Measurements from ENCODE around the gene CMTM2. TPM values are rescaled to one million over a fixed set of nuclear protein-coding genes. Genes with fewer than 3 reads are reported as not detected.
A peak's percentile ranks its signal among the peaks of the same experiment; 100 is the strongest.
"Not testable (repeated sequence)": the region's sequence is repeated elsewhere in the genome, so short reads cannot be mapped to it uniquely, and the experiment has no call there.

The CMTM2 gene
- total RNA-seq, 1 donor from 2014 or later: 0.30 TPM

DNA sequence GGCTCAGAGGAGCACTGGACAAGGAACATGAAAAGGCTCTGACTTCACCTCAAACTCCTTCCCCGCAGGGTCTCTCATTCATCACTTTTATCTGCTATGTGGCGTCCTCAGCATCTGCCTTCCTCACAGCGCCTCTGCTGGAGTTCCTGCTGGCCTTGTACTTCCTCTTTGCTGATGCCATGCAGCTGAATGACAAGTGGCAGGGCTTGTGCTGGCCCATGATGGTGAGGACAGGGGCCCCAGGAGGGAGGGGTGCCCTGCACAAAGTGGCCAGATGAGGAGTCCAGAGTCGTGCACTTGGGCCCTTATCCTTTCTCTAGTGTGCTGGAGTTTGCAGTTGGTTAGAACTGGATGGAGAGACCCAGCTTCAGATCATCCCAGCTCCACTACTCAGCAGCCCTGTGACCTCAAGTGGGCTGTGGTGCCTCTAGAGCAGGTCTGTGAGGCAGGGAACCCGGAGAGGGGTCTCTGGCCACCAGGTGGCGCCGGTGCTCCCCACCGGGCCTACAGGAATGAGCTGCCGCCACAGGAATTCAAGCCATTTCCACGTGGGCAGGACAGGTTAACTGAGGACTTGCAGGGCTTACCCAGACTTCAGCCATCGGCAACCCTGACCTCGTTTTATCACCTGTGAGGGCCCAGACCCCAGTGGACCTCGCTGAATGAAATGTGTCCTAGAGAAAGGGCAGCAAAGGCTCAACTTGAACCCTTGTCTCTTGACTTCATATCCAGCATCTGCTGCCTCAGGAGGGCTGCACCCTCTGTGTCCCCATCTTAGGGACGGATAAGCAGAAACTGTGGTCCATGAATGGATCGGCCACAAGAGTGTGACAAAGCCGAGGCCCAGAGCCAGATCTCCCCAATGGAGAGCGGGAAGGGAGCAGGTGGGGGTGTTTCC lies 29.2 kb downstream of the CMTM2 start:
- Mint-ChIP-seq H3K27ac (peak overlapping the region; percentile 68), H3K9me3 (no peaks in the 10 kb centered on the region), H3K27me3 (ENCODE audit: low read depth) (no peaks in the 10 kb centered on the region), H3K4me3 (ENCODE audit: low read depth) (peak overlapping the region; percentile 57), H3K36me3 (ENCODE audit: low read depth) (peaks cover 60% of the 10 kb centered on the region), H3K4me1 (ENCODE audit: low read depth) (peaks cover 27% of the 10 kb centered on the region)
- intact Hi-C loops (cut with micrococcal nuclease): loop anchor here (5.0 kb wide), 3 partner anchors 89 to 264 kb away; partner anchors contain the start of gene CMTM4
- peak; percentile 72 for DNase-seq (ENCODE audit: low spot score)

DNA sequence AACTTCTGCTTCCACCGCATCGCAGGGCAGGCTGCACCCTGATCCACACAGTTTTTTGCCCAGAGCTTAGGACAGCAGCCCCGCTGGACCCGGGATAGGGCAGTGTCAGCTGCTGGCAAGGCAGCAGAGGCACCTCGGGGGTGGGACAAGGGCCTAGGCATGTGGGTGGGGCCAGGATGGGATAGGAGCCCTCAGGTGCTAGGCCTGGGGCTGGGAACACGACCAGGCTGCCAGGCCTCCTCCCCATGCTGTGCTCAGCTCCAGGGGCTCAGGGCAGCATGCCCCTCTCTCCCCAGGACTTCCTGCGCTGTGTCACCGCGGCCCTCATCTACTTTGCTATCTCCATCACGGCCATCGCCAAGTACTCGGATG lies 29.9 kb downstream of the CMTM2 start:
- peaks cover 22% of the 10 kb centered on the region for H3K4me1 Mint-ChIP-seq (ENCODE audit: low read depth)
- H3K27ac Mint-ChIP-seq: no peak overlapping the region
- peaks cover 60% of the 10 kb centered on the region for H3K36me3 Mint-ChIP-seq (ENCODE audit: low read depth)
- no peaks in the 10 kb centered on the region for H3K27me3 Mint-ChIP-seq (ENCODE audit: low read depth)
- intact Hi-C loops (cut with micrococcal nuclease): loop anchor here (5.0 kb wide), 3 partner anchors 88 to 263 kb away; partner anchors contain the start of gene CMTM4
- DNase-seq (ENCODE audit: low spot score): no peak
- no peak overlapping the region for H3K4me3 Mint-ChIP-seq (ENCODE audit: low read depth)
- H3K9me3 Mint-ChIP-seq: no peaks in the 10 kb centered on the region

DNA sequence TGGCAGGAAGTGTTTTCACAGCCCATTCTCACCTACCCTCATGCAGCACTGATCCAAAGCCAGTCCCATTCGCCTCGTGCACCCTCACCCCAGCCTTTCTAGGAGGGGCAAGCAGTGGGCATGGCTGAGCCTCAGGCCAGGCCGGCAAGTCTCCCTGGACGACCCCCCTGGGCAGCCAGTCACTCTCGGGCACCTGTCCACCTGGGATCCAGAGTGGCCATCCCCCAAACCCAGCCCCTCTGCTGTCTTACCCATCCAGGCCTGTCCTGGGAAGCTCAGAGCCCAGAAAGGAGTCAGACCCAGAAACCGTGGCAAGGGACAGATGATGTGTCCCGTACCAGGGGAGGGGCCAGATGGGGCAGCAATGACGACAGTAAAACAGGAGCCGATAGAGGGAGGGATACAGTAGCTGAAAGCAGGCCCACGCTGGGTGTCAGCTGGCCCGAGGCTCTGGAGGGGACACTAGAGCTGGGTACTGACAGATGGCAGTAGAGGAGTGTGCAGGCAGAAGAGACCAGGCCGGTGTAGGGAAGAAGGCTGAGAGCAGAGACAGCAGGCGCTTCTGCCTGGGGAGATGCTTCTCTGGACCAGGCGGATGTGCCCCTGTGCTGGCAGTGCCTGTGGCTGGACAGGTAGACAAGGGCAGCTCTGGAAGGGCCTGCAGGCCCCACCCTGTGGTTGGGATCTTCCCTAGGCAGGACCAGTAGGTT lies 31.0 kb downstream of the CMTM2 start:
- H3K36me3 Mint-ChIP-seq (ENCODE audit: low read depth): peaks cover 65% of the 10 kb centered on the region
- intact Hi-C loops (cut with micrococcal nuclease): no loop called here
- H3K27ac Mint-ChIP-seq: no peak overlapping the region
- no peak for DNase-seq (ENCODE audit: low spot score)
- no peak overlapping the region for H3K4me3 Mint-ChIP-seq (ENCODE audit: low read depth)
- no peaks in the 10 kb centered on the region for H3K27me3 Mint-ChIP-seq (ENCODE audit: low read depth)
- H3K9me3 Mint-ChIP-seq: no peaks in the 10 kb centered on the region
- H3K4me1 Mint-ChIP-seq (ENCODE audit: low read depth): peaks cover 22% of the 10 kb centered on the region

DNA sequence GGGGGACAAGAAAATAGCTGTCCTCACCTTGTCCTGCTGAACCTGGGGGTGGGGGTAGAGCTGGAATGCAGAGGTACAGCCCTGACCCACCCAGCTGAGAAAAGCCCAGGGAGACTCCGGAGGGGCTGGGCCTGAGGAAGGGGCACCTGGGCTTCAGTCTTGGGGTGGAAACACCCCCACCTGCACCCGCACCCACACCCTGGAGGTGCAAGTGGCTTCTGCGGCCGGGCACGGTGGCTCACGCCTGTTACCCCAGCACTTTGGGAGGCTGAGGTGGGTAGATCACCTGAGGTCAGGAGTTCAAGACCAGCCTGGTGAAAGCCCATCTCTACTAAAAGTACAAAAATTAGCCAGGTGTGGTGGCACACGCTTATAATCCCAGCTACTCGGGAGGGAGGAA lies 32.6 kb downstream of the CMTM2 start:
- H3K9me3 Mint-ChIP-seq; H3K4me3 Mint-ChIP-seq (ENCODE audit: low read depth); H3K27ac Mint-ChIP-seq; H3K27me3 Mint-ChIP-seq (ENCODE audit: low read depth); intact Hi-C loops (cut with micrococcal nuclease); DNase-seq (ENCODE audit: low spot score): not testable (repeated sequence)
- peaks cover 59% of the 10 kb centered on the region for H3K36me3 Mint-ChIP-seq (ENCODE audit: low read depth)
- peaks cover 14% of the 10 kb centered on the region for H3K4me1 Mint-ChIP-seq (ENCODE audit: low read depth)

DNA sequence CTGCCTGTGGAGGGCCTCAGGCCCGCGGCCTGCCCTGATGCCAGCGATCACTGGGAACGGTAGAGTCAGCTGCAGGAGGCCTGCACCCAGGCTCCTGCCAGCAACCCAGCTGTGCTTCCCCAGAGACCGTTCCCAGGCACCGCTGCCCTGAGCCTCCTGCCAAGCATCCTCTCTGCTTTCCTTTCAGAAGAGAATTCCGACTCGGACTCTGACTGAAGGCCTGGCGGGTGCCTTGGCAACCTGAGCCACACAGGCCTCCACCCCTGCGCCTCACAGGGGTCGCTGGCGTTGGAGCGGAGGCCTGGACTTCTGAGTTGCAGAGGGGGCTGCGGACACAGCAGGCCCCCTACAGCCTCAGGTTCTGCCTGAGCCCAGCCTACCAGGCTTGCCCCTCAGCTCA lies 33.2 kb downstream of the CMTM2 start:
- no peaks in the 10 kb centered on the region for H3K9me3 Mint-ChIP-seq
- no peaks in the 10 kb centered on the region for H3K27me3 Mint-ChIP-seq (ENCODE audit: low read depth)
- H3K27ac Mint-ChIP-seq: no peak overlapping the region
- no peak overlapping the region for H3K4me3 Mint-ChIP-seq (ENCODE audit: low read depth)
- peaks cover 14% of the 10 kb centered on the region for H3K4me1 Mint-ChIP-seq (ENCODE audit: low read depth)
- peaks cover 54% of the 10 kb centered on the region for H3K36me3 Mint-ChIP-seq (ENCODE audit: low read depth)
- intact Hi-C loops (cut with micrococcal nuclease): no loop called here
- DNase-seq (ENCODE audit: low spot score): no peak

DNA sequence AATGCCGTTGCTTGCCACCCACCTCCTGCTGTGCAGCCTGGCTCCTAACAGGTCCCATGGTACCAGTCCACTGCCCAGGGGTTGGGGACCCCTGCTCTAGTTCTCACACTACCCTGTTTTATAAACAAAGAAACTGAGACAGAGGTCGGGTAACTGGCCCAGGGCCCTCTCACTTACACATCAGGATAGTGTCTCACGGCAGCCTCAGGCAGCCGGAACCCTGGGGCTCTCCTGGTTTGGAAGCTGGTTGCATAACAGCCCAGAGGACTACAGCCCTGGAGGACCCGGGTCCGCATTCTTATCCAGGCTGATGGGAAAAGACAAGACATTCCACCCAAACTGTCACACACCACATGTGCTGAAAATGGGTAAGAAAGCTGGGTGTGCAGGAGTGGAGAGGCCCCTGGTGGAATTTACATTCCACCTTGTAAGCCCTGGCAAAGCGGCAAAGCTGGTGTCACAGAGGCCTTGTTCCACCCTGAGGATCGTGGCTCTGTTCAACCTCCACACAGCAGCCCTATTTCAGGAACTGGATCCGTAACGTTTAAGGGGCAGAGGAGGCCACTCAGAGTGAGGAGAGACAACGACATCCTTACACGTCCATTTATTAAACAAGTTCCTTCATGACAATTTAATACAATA lies 35.0 kb downstream of the CMTM2 start:
- Mint-ChIP-seq H3K27ac (no peak overlapping the region), H3K36me3 (ENCODE audit: low read depth) (peaks cover 37% of the 10 kb centered on the region), H3K27me3 (ENCODE audit: low read depth) (no peaks in the 10 kb centered on the region), H3K9me3 (no peaks in the 10 kb centered on the region), H3K4me1 (ENCODE audit: low read depth) (no peaks in the 10 kb centered on the region), H3K4me3 (ENCODE audit: low read depth) (no peak overlapping the region)
- intact Hi-C loops (cut with micrococcal nuclease): no loop called here
- no peak for DNase-seq (ENCODE audit: low spot score)

DNA sequence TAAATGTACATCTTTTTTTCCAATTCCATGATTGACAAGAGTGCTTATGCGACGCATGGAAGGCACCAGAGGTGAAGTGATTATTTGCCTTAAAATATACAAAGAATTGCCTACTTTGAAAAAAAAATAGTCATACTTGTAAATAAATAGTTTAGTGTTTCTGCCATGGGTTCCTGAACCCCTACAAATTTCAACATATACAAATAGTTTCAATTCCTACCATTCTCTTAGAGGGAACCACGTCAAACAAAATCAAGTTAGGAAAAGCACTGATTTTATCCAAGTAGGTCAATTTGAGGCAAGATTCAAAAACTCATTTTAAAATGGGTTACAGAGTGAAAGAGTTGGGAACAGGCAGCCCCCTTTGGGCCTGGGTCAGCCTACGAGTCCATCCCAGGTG lies 36.9 kb downstream of the CMTM2 start:
- Mint-ChIP-seq H3K27ac (no peak overlapping the region), H3K4me3 (ENCODE audit: low read depth) (no peak overlapping the region), H3K27me3 (ENCODE audit: low read depth) (no peaks in the 10 kb centered on the region), H3K36me3 (ENCODE audit: low read depth) (peaks cover 20% of the 10 kb centered on the region), H3K9me3 (no peaks in the 10 kb centered on the region), H3K4me1 (ENCODE audit: low read depth) (peaks cover 3% of the 10 kb centered on the region)
- no peak for DNase-seq (ENCODE audit: low spot score)
- intact Hi-C loops (cut with micrococcal nuclease): no loop called here

DNA sequence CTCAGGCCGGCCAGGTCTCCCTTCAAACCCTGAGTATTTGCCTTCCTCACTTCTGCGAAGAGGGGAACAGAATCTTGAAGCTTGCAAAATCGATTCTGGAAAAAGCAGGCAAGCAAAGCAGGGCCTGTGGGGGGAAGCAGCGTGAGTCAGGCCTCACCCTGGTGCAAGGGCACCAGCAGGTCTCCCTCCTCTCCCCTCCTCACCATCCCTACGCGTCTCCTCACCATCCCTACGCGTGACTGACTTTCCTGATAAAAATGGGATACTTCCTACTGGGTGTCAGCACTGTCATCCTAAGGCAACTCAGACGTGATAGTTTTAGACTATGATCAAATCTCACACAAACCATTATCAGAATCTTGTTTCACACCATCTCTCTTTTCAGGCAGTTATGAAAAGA lies 37.3 kb downstream of the CMTM2 start:
- Mint-ChIP-seq H3K4me3 (ENCODE audit: low read depth) (no peak overlapping the region), H3K36me3 (ENCODE audit: low read depth) (peaks cover 16% of the 10 kb centered on the region), H3K4me1 (ENCODE audit: low read depth) (peaks cover 3% of the 10 kb centered on the region), H3K27me3 (ENCODE audit: low read depth) (no peaks in the 10 kb centered on the region), H3K9me3 (no peaks in the 10 kb centered on the region), H3K27ac (no peak overlapping the region)
- DNase-seq (ENCODE audit: low spot score): no peak
- intact Hi-C loops (cut with micrococcal nuclease): no loop called here

DNA sequence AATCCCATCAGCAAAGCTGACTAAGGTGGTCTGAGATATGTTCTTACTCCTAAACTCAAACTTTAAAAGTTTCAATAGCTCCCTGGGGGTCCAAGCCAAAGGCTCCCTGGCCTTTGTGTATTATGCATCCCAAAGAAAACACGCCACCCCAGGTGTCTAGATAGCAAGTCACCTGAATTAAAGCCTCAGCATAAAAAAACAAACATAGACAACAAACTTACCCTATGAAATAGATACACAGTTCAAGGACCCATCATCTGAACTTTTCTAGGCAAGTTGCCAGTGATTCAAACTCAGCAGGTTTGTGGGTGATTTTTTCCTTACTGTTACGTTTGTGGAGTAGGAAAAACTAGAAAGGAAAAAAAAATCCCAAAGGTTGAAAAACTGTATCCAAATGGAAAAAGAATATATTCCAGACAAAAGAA lies 37.8 kb downstream of the CMTM2 start:
- intact Hi-C loops (cut with micrococcal nuclease): no loop called here
- H3K27me3 Mint-ChIP-seq (ENCODE audit: low read depth): no peaks in the 10 kb centered on the region
- H3K4me1 Mint-ChIP-seq (ENCODE audit: low read depth): peaks cover 3% of the 10 kb centered on the region
- H3K27ac Mint-ChIP-seq: no peak overlapping the region
- H3K4me3 Mint-ChIP-seq (ENCODE audit: low read depth): no peak overlapping the region
- DNase-seq (ENCODE audit: low spot score): no peak
- H3K36me3 Mint-ChIP-seq (ENCODE audit: low read depth): peaks cover 14% of the 10 kb centered on the region
- no peaks in the 10 kb centered on the region for H3K9me3 Mint-ChIP-seq

DNA sequence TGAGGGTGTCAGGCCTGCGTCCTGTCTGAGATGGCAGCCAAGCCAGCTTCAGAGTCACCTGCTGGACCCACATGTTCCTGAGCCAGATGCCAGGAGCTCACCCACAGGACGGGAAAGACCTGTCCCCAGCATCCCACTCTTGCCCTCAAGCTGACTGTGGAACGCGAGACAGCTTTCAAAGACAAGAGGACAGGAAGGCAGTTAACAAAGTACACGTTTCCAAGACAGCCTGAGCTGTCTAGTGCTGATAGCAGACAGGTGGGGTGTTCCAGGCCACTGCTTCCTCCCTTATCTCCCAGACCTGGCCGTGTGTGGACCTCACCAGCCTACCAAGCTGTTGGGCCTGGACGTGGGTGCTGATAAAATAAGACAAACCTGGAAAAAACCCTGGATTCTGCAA lies 38.5 kb downstream of the CMTM2 start:
- Mint-ChIP-seq H3K9me3 (no peaks in the 10 kb centered on the region), H3K36me3 (ENCODE audit: low read depth) (peaks cover 9% of the 10 kb centered on the region), H3K4me1 (ENCODE audit: low read depth) (peaks cover 3% of the 10 kb centered on the region), H3K27ac (no peak overlapping the region), H3K4me3 (ENCODE audit: low read depth) (no peak overlapping the region), H3K27me3 (ENCODE audit: low read depth) (no peaks in the 10 kb centered on the region)
- no peak for DNase-seq (ENCODE audit: low spot score)
- intact Hi-C loops (cut with micrococcal nuclease): no loop called here

DNA sequence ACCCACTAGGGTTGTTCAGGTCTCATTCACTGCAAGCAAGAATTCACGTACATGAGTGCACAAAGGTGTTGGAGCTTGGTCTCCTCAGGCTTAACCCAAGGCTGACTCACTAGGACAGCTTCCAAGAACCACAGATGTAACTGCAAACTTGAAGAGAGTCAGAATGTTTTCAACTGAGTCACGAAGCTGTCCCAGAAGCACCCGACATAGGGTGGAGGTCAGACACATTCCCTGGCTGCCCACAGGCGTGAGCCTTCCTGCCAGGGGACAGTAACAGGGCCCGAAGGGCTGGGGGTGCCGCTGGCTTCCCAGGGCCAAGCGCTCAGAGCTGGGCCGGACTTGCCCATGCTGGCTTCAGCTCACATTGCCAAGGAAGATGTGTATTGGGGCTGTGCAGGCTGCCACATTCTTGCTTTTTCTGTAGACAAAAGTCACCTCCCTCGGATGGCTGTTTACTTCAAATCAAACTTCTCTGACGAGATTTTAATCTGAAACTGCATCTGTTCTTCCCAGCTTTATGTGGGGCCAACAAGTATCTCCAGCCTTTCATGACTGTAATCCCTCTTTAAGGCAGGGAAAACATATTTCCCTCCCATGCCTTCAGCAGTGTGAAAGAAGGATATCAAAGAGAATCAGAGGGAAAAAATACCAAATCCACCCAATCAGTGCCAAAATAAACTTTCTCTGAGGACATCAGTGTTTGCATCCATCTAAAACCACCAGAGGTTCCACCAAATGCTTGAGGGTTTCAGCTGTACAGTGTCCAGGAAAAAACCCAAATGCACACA lies 39.5 kb downstream of the CMTM2 start:
- Mint-ChIP-seq H3K9me3 (no peaks in the 10 kb centered on the region), H3K4me1 (ENCODE audit: low read depth) (peaks cover 3% of the 10 kb centered on the region), H3K36me3 (ENCODE audit: low read depth) (peaks cover 4% of the 10 kb centered on the region), H3K27ac (no peak overlapping the region), H3K4me3 (ENCODE audit: low read depth) (no peak overlapping the region), H3K27me3 (ENCODE audit: low read depth) (no peaks in the 10 kb centered on the region)
- intact Hi-C loops (cut with micrococcal nuclease): no loop called here
- no peak for DNase-seq (ENCODE audit: low spot score)
